Fibroblast of skin of abdomen (primary cell): ENCODE measurements around the gene LNX1.

Experiments used
- DNase-seq: peaks from one replicate; pipeline ENCODE4 v3.0.0-alpha.2; 2013

The LNX1 gene

GRCh38 chr4:53532521-53532920 lies 58.8 kb downstream of the LNX1 start:
- DNase-seq: peak; percentile 75

- DNase-seq: no peak
Measured at GRCh38 chr4:53531585-53532224, 59.6 kb downstream of the LNX1 start.

- no peak for DNase-seq
Measured at GRCh38 chr4:53529025-53529424, 62.3 kb downstream of the LNX1 start.

GRCh38 chr4:53527930-53528329 lies 63.4 kb downstream of the LNX1 start:
- no peak for DNase-seq

GRCh38 chr4:53527326-53527725 lies 64.0 kb downstream of the LNX1 start:
- DNase-seq: no peak

GRCh38 chr4:53522334-53522733 lies 69.0 kb downstream of the LNX1 start:
- DNase-seq: no peak

- no peak for DNase-seq
Measured at GRCh38 chr4:53520116-53520515, 71.2 kb downstream of the LNX1 start.

GRCh38 chr4:53518807-53519206 lies 72.5 kb downstream of the LNX1 start:
- no peak for DNase-seq

- no peak for DNase-seq
Measured at GRCh38 chr4:53515076-53515475, 76.2 kb downstream of the LNX1 start.

GRCh38 chr4:53514509-53514908 lies 76.8 kb downstream of the LNX1 start:
- DNase-seq: no peak

GRCh38 chr4:53512608-53513007 lies 78.7 kb downstream of the LNX1 start:
- DNase-seq: no peak

- DNase-seq: peak; percentile 74
Measured at GRCh38 chr4:53511014-53511413, 80.3 kb downstream of the LNX1 start.

GRCh38 chr4:53510321-53510720 lies 81.0 kb downstream of the LNX1 start:
- DNase-seq: no peak

GRCh38 chr4:53508446-53508845 lies 82.8 kb downstream of the LNX1 start:
- peak; percentile 66 for DNase-seq

- peak; percentile 74 for DNase-seq
Measured at GRCh38 chr4:53507671-53508286, 83.5 kb downstream of the LNX1 start.

GRCh38 chr4:53507058-53507457 lies 84.2 kb downstream of the LNX1 start:
- no peak for DNase-seq

- no peak for DNase-seq
Measured at GRCh38 chr4:53505947-53506346, 85.3 kb downstream of the LNX1 start.

- DNase-seq: peak; percentile 67
Measured at GRCh38 chr4:53502094-53502493, 89.2 kb downstream of the LNX1 start.

- no peak for DNase-seq
Measured at GRCh38 chr4:53501561-53501960, 89.7 kb downstream of the LNX1 start.

- no peak for DNase-seq
Measured at GRCh38 chr4:53500546-53500945, 90.7 kb downstream of the LNX1 start.

- DNase-seq: no peak
Measured at GRCh38 chr4:53499791-53500190, 91.5 kb downstream of the LNX1 start.

- DNase-seq: no peak
Measured at GRCh38 chr4:53498706-53499105, 92.6 kb downstream of the LNX1 start.

GRCh38 chr4:53497487-53498244 lies 93.6 kb downstream of the LNX1 start:
- peak; percentile 33 for DNase-seq

- peak; percentile 22 for DNase-seq
Measured at GRCh38 chr4:53494851-53495250, 96.4 kb downstream of the LNX1 start.
